ENCODE measurements around the gene FAM76A. TPM values are rescaled to one million over a fixed set of nuclear protein-coding genes. Genes with fewer than 3 reads are reported as not detected.
A peak's percentile ranks its signal among the peaks of the same experiment; 100 is the strongest.

The FAM76A gene
- total RNA-seq, 1 donor from 2014 or later, result 15.3 TPM

- DNase-seq (ENCODE audit: low spot score), result no peak
Observed at GRCh38 chr1:27719286-27720251, 6.2 kb upstream of the FAM76A start.

- DNase-seq (ENCODE audit: low spot score), result no peak
Observed at GRCh38 chr1:27724961-27725373, 794 bp upstream of the FAM76A start.

- DNase-seq (ENCODE audit: low spot score), result no peak
Observed at GRCh38 chr1:27726173-27727044, 648 bp downstream of the FAM76A start.

GRCh38 chr1:27727126-27727525 lies 1.4 kb downstream of the FAM76A start:
- DNase-seq (ENCODE audit: low spot score), result no peak

- DNase-seq (ENCODE audit: low spot score), result no peak
Observed at GRCh38 chr1:27736252-27736651, 10.5 kb downstream of the FAM76A start.

GRCh38 chr1:27741121-27741520 lies 15.4 kb downstream of the FAM76A start:
- peak; percentile 47 for DNase-seq (ENCODE audit: low spot score)

GRCh38 chr1:27744556-27744955 lies 18.8 kb downstream of the FAM76A start:
- no peak for DNase-seq (ENCODE audit: low spot score)

- DNase-seq (ENCODE audit: low spot score), result no peak
Observed at GRCh38 chr1:27745466-27745865, 19.7 kb downstream of the FAM76A start.

- DNase-seq (ENCODE audit: low spot score), result no peak
Observed at GRCh38 chr1:27752360-27752759, 26.6 kb downstream of the FAM76A start.

GRCh38 chr1:27755286-27755685 lies 29.5 kb downstream of the FAM76A start:
- DNase-seq (ENCODE audit: low spot score), result no peak

- no peak for DNase-seq (ENCODE audit: low spot score)
Observed at GRCh38 chr1:27755865-27756264, 30.1 kb downstream of the FAM76A start.

- DNase-seq (ENCODE audit: low spot score), result no peak
Observed at GRCh38 chr1:27759236-27759635, 33.5 kb downstream of the FAM76A start.

- no peak for DNase-seq (ENCODE audit: low spot score)
Observed at GRCh38 chr1:27760426-27760825, 34.7 kb downstream of the FAM76A start.

GRCh38 chr1:27762033-27762432 lies 36.3 kb downstream of the FAM76A start:
- no peak for DNase-seq (ENCODE audit: low spot score)

- DNase-seq (ENCODE audit: low spot score), result no peak
Observed at GRCh38 chr1:27763358-27763757, 37.6 kb downstream of the FAM76A start.

- no peak for DNase-seq (ENCODE audit: low spot score)
Observed at GRCh38 chr1:27770293-27770830, 44.6 kb downstream of the FAM76A start.

GRCh38 chr1:27772036-27772931 lies 46.5 kb downstream of the FAM76A start:
- no peak for DNase-seq (ENCODE audit: low spot score)

GRCh38 chr1:27772932-27773825 lies 47.4 kb downstream of the FAM76A start, which contains the start of gene STX12:
Gene STX12, plus strand, starts transcription at chr1:27773219. Its CDS starts 89 bp downstream, at chr1:27773308.
- DNase-seq (ENCODE audit: low spot score), result peak; percentile 98

- DNase-seq (ENCODE audit: low spot score), result no peak
Observed at GRCh38 chr1:27773826-27774445, 48.2 kb downstream of the FAM76A start.

All from mesenteric fat pad (tissue), 1 donor.